GM19025 (cell line): Measurements from ENCODE around the gene RGS9.
"Not testable (repeated sequence)": the region's sequence is repeated elsewhere in the genome, so short reads cannot be mapped to it uniquely, and the experiment has no call there.

Source experiments
- ATAC-seq: cut with Tn5 transposase; IDR thresholded peaks from one replicate; pipeline ENCODE4 v1.9.1; 2021; ENCODE audit warnings: mild to moderate bottlenecking, low read depth, moderate library complexity; ENCODE audit not compliant: unreplicated experiment

RGS9 gene

DNA sequence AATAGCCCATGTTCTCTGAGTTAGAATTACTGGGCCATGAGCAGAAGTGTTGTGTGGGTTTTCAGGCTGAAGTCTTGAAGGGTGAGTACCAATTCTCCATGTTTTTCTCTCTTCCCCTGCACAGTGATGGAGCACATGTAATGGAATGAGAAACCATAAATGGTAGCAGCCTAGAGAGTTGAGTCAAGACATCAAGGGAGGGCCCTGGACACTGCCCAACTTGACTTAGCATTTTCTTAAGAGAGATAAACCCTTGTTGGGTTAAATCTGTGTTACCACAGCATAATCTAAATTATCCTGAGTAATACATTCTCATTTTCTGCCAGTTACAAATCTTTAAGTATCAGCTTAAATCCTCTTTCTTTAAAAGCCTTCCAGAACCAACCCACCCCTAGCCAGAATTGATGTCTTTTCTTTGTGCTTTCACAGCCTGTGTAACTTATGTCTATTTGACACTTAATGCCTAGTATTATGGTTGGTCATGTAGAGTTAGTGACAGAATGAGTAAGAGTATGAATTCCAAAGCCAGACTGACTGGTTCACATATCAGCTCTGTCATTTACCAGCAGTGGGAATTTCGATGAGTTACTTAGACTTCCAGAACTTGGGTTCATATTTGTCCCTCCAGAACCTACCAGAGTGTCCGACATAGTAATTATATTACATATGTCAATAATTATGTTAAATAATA, 27.0 kb upstream of the RGS9 start:
- ATAC-seq = no peak

DNA sequence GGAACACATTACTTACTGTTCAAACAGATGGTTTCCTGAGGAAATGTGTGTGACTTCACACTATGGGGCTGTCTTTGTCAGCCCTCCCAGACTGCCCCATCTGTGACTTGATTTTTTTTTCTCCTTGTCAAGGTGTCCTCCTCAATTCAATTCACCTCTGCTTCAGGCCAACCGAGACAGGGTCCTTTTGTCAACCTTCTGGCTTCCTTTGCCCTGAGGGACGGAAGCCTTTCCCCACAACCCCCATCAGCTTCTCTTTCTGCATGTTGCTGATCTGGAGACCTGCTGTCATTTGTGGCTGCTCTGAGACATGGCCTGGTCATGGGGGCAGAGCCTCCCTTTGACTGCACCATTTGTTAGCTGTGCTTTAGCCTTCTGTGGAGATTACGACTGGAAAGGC, 21.3 kb upstream of the RGS9 start:
- ATAC-seq = no peak

DNA sequence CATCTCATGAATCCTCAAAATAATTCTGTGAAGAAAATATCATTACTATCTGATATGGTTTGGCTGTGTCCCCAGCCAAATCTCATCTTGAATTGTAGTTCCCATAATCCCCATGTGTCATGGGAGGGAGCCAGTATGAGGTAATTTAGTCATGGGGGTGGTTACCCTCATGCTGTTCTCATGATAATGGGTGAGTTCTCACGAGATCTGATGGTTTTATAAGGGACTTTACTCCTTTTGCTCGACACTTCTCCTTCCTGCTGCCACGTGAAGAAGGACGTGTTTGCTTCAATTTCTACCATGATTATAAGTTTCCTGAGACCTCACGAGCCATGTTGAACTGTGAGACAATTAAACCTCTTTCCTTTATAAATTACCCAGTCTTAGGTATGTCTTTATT, 20.7 kb upstream of the RGS9 start:
- not testable (repeated sequence) for ATAC-seq

DNA sequence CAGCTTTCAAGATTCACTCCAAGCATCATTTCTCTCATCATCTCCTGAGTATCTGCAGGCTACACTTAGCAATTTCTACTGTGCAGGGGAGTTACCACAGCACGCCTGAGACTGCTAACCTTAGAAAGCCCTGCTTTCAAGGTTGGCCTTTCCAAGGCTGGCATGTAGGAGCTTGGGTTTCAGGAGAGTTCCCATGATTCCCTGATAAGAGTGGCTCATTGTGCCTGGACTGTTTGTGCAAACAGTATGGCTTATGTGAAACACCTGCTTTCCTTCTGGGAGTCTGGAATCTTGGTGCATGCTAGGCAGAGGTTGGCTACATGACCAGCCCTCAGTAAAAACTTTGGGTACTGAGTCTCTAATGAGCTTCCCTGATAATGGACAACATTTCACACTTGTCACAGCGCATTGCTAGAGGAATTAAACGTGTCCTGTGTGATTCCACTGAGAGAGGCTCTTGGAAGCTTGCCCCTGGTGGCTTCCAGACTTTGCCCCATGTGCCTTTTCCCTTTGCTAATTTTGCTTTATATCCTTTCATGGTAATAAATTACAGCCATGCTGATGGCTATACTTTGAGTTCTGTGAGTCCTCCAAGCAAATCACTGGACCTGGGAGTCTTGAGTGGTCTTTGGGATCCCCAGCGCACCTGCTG, 19.7 kb upstream of the RGS9 start:
- no peak for ATAC-seq

DNA sequence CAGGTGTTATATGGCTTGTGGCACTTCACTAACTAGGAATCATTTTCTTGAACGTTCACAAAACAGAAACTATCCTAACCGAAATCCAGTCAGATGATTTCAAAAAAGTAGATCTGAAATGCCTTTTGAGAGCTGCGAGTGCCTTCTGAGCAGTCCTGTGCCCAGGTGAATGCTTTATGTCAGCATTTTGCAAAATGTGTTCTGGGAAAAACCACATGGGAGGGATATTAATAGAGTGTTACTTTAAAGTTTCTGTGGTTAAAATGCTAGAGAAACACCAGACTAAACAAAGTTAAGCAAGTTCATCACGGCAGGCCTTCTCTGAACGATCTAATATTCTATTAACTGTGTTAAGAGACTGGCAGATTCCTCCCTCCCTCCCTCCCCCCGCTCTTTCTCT, 15.8 kb upstream of the RGS9 start:
- no peak for ATAC-seq

DNA sequence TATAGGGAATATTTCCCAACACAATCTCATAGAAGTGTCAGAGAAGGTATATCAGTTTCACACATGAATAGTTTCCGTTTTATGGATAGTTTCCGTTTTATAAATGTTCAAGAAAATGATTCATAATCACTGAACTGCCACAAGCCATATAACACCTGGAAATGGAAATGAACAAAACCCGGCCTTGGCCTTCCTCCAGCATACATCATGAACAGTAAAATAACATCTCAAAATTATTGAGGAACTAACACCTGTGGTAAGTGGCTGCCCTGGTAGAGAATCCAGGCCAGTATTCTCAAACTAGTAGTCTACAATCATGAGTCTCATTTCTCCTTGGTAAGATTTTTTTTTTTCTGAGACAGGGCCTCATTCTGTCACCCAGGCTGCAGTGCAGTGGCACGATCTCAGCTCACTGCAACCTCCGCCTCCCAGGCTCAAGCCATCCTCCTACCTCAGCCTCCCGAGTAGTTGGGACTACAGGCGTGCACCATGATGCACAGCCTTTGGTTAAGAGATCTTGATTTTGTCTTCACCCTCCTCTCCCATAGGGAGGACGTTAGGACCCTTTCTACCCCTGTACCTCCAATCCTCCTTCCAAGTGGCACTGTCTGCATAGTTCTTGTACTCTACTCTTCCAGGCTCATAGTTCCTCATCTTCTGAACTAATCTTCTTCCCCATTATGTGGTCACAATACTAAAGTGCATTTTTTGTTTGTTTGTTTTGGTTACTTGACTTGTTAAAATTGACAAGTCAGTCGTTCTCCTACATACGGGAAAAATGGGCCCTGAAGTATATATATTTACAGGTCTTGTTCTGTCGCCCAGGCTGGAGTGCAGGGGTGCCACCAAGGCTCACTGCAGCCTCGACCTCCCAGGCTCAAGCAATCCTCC, 15.0 kb upstream of the RGS9 start:
- no peak for ATAC-seq

DNA sequence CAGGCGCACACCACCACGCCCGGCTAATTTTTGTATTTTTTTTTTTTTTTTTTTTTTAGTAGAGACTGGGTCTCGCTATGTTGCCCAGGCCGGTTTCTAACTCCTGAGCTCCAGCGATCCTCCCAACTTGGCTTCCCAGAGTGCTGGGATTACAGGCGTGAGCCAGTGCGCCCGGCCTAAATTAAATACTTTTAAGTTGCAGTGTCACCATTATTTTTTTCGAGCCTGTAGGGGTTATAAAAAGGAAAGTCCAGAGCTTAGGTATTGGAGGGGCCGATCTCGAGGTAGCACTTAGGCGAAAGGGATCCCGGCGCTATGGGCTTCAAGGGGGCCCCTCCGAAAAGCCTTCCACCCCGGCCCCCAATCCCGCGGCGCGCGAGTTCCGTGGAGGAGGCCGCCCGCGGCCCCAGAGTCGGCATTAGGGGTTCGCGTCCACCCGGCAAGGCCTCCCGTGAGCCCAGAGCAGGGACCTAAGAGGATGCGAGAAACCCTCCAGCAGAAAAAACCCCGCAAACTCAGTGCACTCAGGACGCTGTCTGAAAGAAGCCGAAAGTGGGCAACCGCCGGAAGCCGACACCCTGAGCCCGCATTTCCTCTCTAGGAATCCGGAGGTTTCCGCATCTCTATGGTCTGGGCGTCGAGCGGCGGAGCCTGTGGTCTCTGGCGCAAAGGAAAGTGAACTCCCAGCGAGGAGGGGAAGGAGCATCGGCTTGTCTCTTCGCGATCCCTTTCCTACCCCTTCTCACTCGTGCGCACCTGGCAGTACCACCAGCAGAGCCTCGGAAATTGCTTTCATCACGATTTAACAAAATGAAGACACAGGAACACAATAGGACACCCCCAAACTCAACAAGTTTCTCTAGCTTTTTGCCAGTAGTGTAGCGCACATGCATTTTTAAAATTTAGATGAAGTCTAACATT, 14.1 kb upstream of the RGS9 start:
- peak; percentile 87 for ATAC-seq

DNA sequence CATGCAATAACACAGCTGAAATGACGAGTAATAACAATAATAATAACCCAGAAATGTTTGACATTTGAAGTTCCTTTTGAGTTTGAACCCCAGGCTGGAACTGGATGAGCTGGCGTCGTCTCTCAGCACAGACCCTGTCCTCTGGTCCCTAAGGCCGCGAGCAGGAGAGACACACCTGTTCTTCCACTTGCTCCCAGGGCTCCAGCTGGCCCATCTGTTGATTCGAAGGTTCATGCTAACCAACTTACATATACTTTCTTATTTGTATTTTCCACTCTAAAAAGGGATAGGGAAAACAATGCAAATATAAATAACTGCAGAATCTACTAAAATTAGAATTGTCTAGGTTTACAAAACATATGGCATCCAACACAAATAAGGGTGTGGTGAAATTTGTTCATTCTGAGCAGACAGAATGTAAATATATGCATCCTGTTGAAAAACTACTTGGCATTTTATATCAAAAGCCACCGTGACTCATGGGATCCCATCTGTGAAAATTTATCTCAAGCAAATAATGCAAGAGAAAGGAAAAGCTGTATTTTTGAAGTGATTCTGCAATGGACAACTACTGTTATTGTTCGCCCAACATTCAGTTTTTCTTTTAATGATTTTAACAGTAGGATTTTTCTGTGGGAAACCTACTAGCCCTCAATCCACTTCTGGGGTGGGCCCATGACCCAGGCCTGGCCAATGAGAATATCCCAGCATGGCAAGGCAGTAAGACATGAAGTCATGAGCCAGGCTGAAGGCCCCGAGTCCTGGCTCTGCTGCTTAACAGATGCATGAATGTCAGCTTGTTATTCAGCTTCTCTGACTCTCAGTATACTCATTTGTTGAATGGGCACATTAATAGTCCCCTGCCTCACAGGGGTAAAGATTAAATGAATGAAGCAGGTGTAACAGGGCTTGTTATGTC, 13.2 kb upstream of the RGS9 start:
- no peak for ATAC-seq

DNA sequence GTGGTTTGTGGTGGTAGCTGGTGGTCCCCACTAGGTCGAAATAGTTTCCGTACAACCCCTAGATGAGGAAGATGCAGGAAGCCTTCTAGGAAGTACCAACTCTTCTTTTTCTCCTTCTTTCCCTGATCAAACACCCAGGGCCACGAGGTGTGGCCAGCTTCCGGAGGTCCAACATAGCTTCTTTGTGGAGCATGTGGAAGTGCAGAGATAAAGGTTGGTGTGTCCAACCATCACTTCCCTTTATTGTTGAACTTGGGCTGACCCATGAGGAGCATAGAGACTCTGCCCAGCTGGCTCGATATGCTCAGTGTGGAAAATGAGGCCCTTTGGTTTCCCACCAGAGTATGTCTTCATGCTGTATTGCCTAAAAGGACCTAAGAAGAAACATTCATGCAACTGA, 6.3 kb upstream of the RGS9 start:
- no peak for ATAC-seq

DNA sequence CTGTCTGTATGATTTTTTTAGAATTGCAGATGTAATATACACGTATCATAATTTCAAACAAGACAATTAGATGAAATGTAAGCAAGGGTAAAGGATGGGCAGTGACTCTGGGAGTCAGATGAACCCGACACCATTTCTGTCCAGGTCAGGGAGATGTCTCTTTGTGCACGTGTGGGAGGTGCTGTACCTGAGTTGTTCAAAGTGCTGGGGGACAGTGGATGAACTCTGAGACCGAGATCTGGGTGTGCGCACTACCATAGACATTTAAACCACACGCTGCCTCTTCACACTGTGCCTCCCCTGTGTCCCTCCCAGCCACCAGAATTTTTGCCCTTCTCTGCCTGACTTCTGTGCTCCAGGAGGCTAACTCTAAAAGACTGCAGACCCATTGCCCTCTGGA, 5.9 kb upstream of the RGS9 start:
- no peak for ATAC-seq

DNA sequence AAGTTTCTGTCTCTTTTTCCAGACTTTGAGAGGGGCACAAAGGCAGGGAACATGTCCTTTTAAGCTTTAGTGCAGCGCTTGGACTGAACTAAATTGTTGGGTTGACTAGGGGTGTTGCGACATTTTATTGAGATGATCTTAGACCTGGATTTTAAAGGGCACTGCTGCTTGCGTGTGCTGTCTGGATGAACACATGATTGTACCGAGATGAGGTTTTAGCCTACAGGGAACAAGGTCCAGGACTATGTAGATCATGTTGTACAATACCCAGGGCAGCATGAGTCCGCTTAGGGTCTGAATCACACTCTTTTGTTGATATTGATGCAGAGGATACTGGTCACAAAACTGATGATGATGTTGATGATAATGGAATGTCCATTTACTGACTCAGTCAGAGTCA, 5.2 kb upstream of the RGS9 start:
- no peak for ATAC-seq

DNA sequence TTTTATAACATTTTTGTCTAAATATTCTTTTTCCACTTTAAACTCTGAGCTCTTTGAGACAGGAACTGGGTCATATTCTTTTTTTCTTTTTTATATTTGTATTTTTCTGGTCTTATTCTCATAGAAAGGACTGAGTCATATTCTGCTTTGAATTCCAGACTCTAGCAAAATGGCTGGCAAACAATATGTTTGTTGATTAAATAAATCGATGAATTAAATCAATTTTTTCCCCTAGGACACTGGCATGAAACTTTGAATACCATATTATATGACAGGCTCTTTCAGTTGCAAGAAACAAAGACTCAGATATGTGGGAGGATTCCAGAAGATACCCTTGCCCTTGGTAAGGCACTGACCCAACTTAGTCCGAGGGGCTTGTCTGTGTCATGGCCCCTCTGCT, 3.1 kb upstream of the RGS9 start:
- no peak for ATAC-seq

DNA sequence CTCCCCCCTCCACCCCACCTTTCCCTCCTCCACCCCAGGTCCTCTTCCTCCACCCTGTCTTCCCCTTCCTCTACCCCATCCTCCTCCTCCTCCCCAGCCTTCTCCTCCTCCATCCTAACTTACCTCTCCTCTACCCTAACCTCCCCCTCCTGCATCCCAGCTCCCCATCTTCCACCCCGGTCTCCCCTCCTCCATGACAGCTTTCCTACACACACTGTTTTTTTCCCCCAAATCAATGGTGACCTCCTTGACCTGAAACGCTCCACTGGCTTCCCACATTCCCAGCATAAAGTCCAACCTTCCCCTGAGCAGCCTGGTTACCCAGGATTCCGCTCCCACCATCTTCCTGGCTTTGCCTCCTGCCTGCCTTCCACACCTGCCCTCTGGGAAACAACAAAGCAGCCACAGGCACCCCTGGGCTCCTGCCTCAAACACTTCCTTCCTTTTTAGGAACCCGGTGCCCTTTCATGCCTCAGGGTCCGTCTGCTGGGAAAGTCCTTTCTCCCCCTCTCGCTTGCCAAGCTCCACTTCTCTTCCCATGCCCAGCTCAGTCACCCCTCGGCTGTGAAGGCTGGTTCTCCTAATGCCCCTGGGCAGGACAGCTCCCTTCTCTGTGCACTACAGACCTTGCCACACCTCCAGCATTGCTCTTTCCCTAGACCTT, 2.1 kb downstream of the RGS9 start:
- no peak for ATAC-seq

DNA sequence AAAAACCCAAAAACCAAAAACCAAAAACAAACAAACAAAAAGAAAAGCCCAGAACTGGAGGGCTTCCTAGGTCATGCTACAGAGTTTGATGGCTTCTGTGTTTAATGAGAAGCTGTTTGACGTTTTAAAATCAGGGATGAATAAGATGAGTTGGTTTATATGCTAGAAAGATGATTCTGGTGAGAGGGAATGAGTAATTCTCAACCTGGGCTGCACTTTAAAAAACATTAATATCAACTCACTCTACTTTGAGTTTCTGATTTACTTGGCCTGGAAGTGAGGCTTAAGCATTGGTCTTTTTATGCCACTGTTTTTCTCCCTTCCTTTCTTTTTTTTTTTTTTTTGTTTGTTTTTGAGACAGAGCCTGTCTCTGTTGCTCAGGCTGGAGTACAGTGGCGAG, 5.1 kb downstream of the RGS9 start:
- no peak for ATAC-seq

DNA sequence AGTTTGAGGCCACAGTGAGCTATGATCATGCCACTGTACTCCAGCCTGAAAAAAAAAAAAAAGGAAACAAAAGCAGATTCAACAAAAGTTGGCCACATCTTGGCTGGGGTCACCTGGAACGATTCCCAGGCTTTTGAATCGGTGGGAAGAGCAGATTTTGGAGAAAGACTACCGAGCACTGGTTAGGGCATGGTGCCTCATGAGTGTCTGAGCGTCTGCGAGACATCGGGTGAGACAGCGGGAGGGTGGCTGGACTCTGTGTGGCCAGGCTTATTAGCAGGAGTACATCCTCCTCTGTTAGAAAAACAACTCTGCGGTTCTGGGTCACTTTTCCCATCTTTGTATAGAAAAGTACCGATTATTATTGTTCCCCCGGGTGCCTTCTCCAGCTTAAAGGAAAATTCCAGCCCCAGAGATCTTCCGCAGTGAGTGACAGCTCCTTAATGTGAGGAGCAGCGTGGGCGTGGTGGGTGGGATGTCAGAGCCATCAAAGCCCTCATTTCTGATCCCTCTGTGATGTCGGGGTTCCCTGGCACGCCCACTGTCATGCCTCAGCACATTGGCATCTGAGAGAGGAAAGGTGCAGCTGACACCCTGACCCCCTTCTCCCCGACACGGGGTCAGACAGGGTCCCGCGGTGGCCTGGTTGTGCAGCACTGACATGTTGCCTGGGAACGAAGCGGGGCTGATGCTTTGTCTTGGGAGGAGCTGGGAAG, 6.9 kb downstream of the RGS9 start:
- ATAC-seq = no peak

DNA sequence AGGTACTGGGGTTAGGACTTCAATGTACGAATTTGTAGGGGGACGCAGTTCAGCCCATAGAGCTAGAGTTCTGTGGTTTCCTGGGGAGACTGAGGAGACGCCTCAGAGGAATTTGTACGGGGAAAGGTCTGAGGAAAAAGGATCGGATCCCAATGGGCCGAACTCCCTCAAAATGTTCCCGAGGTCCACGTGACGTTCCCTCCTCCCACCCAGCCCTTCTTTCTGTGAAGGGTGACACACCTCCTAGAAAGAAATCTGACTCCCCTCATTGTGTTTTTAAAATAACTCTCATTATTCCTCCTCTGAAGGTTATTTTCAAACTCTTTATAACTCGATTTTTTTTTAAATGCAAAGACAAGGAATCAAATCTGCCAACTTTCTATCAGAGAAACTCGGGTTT, 8.6 kb downstream of the RGS9 start:
- ATAC-seq = no peak

DNA sequence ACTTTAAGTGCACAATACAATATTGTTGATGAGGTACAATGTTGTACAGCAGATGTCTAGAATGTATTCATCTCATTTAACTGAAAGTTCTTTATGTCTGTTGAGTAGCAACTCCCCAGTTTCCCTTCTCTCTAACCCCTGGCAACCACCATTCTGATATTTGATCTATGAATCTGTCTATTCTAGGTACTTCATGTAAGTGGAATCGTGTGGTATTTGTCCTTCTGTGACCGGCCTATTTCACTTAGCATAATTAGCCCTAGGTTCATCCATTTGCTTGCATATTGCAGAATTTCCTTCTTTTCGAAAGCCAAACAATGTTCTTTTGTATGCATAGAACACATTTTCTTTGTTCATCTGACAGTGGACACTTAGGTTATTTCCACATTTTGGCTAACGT, 10.8 kb downstream of the RGS9 start:
- no peak for ATAC-seq
